HepG2 (cell line): ENCODE data around the gene PRRC1. TPM values are rescaled to one million over a fixed set of nuclear protein-coding genes. Genes with fewer than 3 reads are reported as not detected.

Experiments
- CSRNP1 ChIP-seq: sonication (generic); formaldehyde crosslinking; IDR thresholded peaks from 2 replicates; pipeline ENCODE4 v1.8.1; 2023; ENCODE audit warnings: mild to moderate bottlenecking, missing genetic modification reagents
- CTCF ChIP-seq: sonication (generic); formaldehyde crosslinking; IDR thresholded peaks from 2 replicates; pipeline ENCODE4 v1.5.0; 2020; ENCODE audit warnings: mild to moderate bottlenecking, missing genetic modification reagents, moderate library complexity
- FOXA1 ChIP-seq, 2 experiments: fragments of 450-650 bp in 1 of 2; sonication (generic) in 1 of 2; formaldehyde crosslinking in 1 of 2; IDR thresholded peaks; 2 replicates each; pipeline versions ENCODE4 v1.4.0 to v1.6.1; 2016 to 2020; ENCODE audit warnings: missing genetic modification reagents in 1 of 2
- HCFC1 ChIP-seq: fragments of 150-350 bp; IDR thresholded peaks from 2 replicates; pipeline ENCODE4 v1.6.1; 2014; ENCODE audit warnings: low read depth, low read length
- HNRNPUL1 ChIP-seq: fragments of 200-400 bp; formaldehyde crosslinking; IDR thresholded peaks from 2 replicates; pipeline ENCODE4 v1.6.1; 2017; ENCODE audit warnings: low read depth, mild to moderate bottlenecking, low read length, moderate library complexity
- IRF2 ChIP-seq: IDR thresholded peaks from 2 replicates; pipeline ENCODE4 v1.6.1; 2018; ENCODE audit warnings: missing genetic modification reagents, missing compliant biosample characterization
- KDM3A ChIP-seq: IDR thresholded peaks from 2 replicates; pipeline ENCODE4 v1.6.1; 2018; ENCODE audit warnings: low read depth, missing compliant biosample characterization
- MLXIP ChIP-seq: sonication (generic); formaldehyde crosslinking; IDR thresholded peaks from 2 replicates; pipeline ENCODE4 v1.9.0; 2021; ENCODE audit warnings: missing genetic modification reagents, borderline replicate concordance
- NFIB ChIP-seq: sonication (generic); formaldehyde crosslinking; IDR thresholded peaks from 2 replicates; pipeline ENCODE4 v1.9.0; 2021; ENCODE audit warnings: missing genetic modification reagents, mild to moderate bottlenecking, borderline replicate concordance
- RAD51 ChIP-seq: fragments of 450-650 bp; IDR thresholded peaks from 2 replicates; pipeline ENCODE4 v1.6.1; 2016; ENCODE audit warnings: borderline replicate concordance
- SMC3 ChIP-seq: IDR thresholded peaks from 2 replicates; pipeline ENCODE4 v1.6.1; 2011; ENCODE audit warnings: low read length, improper control_type of control experiment
- TBL1XR1 ChIP-seq: fragments of 150-350 bp; IDR thresholded peaks from 2 replicates; pipeline ENCODE4 v1.6.1; 2014; ENCODE audit warnings: borderline replicate concordance, low read length; ENCODE audit not compliant: partially characterized antibody
- TP53 ChIP-seq: sonication (generic); formaldehyde crosslinking; conservative IDR thresholded peaks from 2 replicates; pipeline ENCODE4 v1.4.0; 2020; ENCODE audit warnings: missing genetic modification reagents
- WIZ ChIP-seq: sonication (generic); formaldehyde crosslinking; IDR thresholded peaks from 2 replicates; pipeline ENCODE4 v1.5.1; 2020; ENCODE audit warnings: mild to moderate bottlenecking, missing genetic modification reagents
- ZNF264 ChIP-seq: sonication (generic); formaldehyde crosslinking; IDR thresholded peaks from 2 replicates; pipeline ENCODE4 v1.4.0; 2020; ENCODE audit warnings: missing genetic modification reagents
- ZNF772 ChIP-seq: sonication (generic); formaldehyde crosslinking; IDR thresholded peaks from 2 replicates; pipeline ENCODE4 v1.5.0; 2020; ENCODE audit warnings: mild to moderate bottlenecking, missing genetic modification reagents
- ZNF800 ChIP-seq: sonication (generic); formaldehyde crosslinking; IDR thresholded peaks from 2 replicates; pipeline ENCODE4 v1.4.0; 2020; ENCODE audit warnings: missing genetic modification reagents
- polyA plus RNA-seq, 8 experiments: library from polyadenylated mRNA; depleted of rRNA in 3 of 8; stranded (reverse) in 7 of 8; unstranded in 1 of 8; fragments of >200 nt; fragmentation: Illumina TruSeq in 4 of 8; extraction: Trizol in 4 of 8; gene quantifications; 2 replicates each; pipeline versions ENCODE4 v1.2.1 to v1.2.3, GENCODE V29; 2011 to 2016; ENCODE audit warnings: low read depth in 4 of 8, missing spikeins in 1 of 8, mixed read lengths in 1 of 8; ENCODE audit not compliant: insufficient read depth in 1 of 8
- total RNA-seq, 5 experiments: library from RNA; depleted of rRNA; stranded (reverse); fragments of >200 nt; fragmentation: Illumina TruSeq; extraction: Trizol; gene quantifications; 2 replicates each; pipeline ENCODE4 v1.2.3, GENCODE V29; 2016; ENCODE audit warnings: low read depth in 1 of 5
- TF ChIP-seq, protein P1 (sequence below): sonication (generic); formaldehyde crosslinking; IDR thresholded peaks from 2 replicates; pipeline ENCODE4 v1.5.0; 2020; ENCODE audit warnings: mild to moderate bottlenecking, missing genetic modification reagents

The PRRC1 gene
- total and polyA plus RNA-seq, 2 of the 13 experiments (the other 11 are each of a cell fraction or from before 2014, with no cell fraction given): 48.5 to 51.9 TPM

DNA sequence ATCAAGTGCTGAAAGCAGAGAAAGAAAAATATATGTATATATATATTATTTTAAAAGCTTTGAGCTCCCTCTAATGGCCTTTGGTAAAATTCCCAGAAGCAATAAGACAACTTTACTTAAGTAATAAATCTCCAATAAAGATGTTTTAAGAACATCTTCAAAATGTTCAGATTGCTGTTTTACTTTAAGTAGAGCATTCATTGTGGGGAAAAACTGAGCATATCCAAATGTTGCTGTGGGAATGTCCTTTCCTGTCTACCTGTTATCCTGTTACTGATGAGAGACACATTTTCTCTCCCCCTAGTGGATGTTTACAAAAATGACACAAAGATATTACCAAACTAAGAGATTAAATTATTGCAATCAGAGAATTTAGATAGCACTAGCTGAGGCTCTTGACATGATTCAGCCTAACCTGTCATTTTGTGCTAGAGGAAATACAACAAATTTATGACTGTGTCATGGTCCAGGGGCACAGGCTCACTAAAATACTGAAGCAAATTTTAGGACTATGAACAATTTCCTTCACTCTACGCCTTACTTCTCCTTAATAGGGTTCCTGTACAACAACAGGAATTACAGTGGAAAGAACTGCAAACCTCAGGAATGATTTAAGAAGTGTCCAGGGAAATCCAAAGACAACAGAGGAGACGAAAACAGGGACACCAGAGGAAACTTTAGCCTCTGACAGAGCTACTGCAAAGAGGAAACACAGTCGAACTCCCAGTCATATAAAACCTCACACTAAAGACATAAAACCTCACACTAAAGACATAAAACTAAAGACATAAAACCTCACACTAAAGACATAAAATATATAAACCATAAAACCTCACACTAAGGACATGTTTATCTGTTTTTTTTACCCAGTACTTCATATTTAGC lies 24.3 kb upstream of the PRRC1 start (continued):
- TF ChIP-seq CTCF (CRISPR knock-in tag): peak; percentile 63
- TF ChIP-seq, protein P1, sequence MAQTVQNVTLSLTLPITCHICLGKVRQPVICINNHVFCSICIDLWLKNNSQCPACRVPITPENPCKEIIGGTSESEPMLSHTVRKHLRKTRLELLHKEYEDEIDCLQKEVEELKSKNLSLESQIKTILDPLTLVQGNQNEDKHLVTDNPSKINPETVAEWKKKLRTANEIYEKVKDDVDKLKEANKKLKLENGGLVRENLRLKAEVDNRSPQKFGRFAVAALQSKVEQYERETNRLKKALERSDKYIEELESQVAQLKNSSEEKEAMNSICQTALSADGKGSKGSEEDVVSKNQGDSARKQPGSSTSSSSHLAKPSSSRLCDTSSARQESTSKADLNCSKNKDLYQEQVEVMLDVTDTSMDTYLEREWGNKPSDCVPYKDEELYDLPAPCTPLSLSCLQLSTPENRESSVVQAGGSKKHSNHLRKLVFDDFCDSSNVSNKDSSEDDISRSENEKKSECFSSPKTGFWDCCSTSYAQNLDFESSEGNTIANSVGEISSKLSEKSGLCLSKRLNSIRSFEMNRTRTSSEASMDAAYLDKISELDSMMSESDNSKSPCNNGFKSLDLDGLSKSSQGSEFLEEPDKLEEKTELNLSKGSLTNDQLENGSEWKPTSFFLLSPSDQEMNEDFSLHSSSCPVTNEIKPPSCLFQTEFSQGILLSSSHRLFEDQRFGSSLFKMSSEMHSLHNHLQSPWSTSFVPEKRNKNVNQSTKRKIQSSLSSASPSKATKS: no peak
- TF ChIP-seq NFIB: no peak
- no peak for TF ChIP-seq TBL1XR1
- TF ChIP-seq HCFC1: no peak
- TF ChIP-seq RAD51: no peak
- TF ChIP-seq MLXIP (CRISPR knock-in tag): no peak
- no peak for TF ChIP-seq IRF2 (CRISPR knock-in tag)
- TF ChIP-seq ZNF772 (CRISPR knock-in tag): no peak
- peak; percentile 35; the same call in 1 of the 2 replicates for TF ChIP-seq SMC3
- TF ChIP-seq FOXA1 (IDR thresholded peaks at IDR 0.05): no peak
- 0 out of 2 replicates have a peak, but pooled peaks have one; percentile 19 for TF ChIP-seq FOXA1 (CRISPR knock-in tag; IDR thresholded peaks at IDR 0.05)
- no peak for TF ChIP-seq TP53 (CRISPR knock-in tag)
- TF ChIP-seq HNRNPUL1: no peak
- TF ChIP-seq KDM3A (CRISPR knock-in tag): no peak
- TF ChIP-seq ZNF264: no peak
- no peak for TF ChIP-seq WIZ (CRISPR knock-in tag)
- no peak for TF ChIP-seq CSRNP1 (CRISPR knock-in tag)
- TF ChIP-seq ZNF800 (CRISPR knock-in tag): no peak
